Fibroblast of lung (primary cell): ENCODE data around the gene SYT8. TPM values are rescaled to one million over a fixed set of nuclear protein-coding genes. Genes with fewer than 3 reads are reported as not detected.

ENCODE experiments used
- DNase-seq, 2 donors: peaks; one replicate each; pipeline versions ENCODE4 v3.0.0 to v3.0.0-alpha.2; 2010; ENCODE audit warnings: low read depth in 2 of 2
- H2AFZ ChIP-seq: 2 replicates; pipeline ENCODE4 v1.5.1; 2012; ENCODE audit warnings: low read length, control low read depth, inconsistent platforms
- H3K27ac ChIP-seq: 2 replicates; pipeline ENCODE4 v1.5.1; 2011; ENCODE audit warnings: low read length, control low read depth; ENCODE audit not compliant: insufficient read depth
- H3K27me3 ChIP-seq: 2 replicates; pipeline ENCODE4 v1.5.1; 2011; ENCODE audit warnings: mild to moderate bottlenecking, low read length; ENCODE audit not compliant: control insufficient read depth, insufficient read depth
- H3K36me3 ChIP-seq: 2 replicates; pipeline ENCODE4 v1.5.1; 2011; ENCODE audit warnings: low read length; ENCODE audit not compliant: control insufficient read depth, insufficient read depth
- H3K4me1 ChIP-seq: 2 replicates; pipeline ENCODE4 v1.5.1; 2011; ENCODE audit warnings: low read length; ENCODE audit not compliant: control insufficient read depth, insufficient read depth; ENCODE audit errors: extremely low read depth
- H3K4me2 ChIP-seq: 2 replicates; pipeline ENCODE4 v1.5.1; 2011; ENCODE audit warnings: low read length, control low read depth; ENCODE audit not compliant: insufficient read depth; ENCODE audit errors: extremely low read depth
- H3K4me3 ChIP-seq, 4 experiments: fragments of 200-600 bp in 1 of 4; sonication (generic) in 1 of 4; replicated peaks in 1 of 4; 2 replicates each; pipeline ENCODE4 v1.5.1; 2011 to 2016; ENCODE audit warnings: low read length in 4 of 4, low read depth in 3 of 4, mild to moderate bottlenecking in 3 of 4, control low read depth in 2 of 4, inconsistent platforms in 1 of 4, mixed read lengths in 1 of 4; ENCODE audit not compliant: insufficient read depth in 1 of 4; ENCODE audit errors: control extremely low read depth in 1 of 4
- H3K79me2 ChIP-seq: 2 replicates; pipeline ENCODE4 v1.5.1; 2012; ENCODE audit warnings: mild to moderate bottlenecking, low read length, inconsistent platforms; ENCODE audit not compliant: control insufficient read depth, insufficient read depth
- H3K9ac ChIP-seq: 2 replicates; pipeline ENCODE4 v1.5.1; 2011; ENCODE audit warnings: mild to moderate bottlenecking, low read length, control low read depth; ENCODE audit not compliant: insufficient read depth
- H3K9me3 ChIP-seq: 2 replicates; pipeline ENCODE4 v1.5.1; 2012; ENCODE audit warnings: low read depth, low read length; ENCODE audit not compliant: control insufficient read depth, insufficient read depth
- H4K20me1 ChIP-seq: 2 replicates; pipeline ENCODE4 v1.5.1; 2011; ENCODE audit warnings: low read length; ENCODE audit not compliant: control insufficient read depth, insufficient read depth; ENCODE audit errors: extremely low read depth
- CTCF ChIP-seq, 2 donors: IDR thresholded peaks in 1 of 2; conservative IDR thresholded peaks in 1 of 2; 1 replicate in 1 of 2; 2 replicates in 1 of 2; pipeline ENCODE4 v1.5.1; 2011 to 2012; ENCODE audit warnings: low read length in 2 of 2, control low read depth in 1 of 2, inconsistent platforms in 1 of 2, low read depth in 1 of 2, mild to moderate bottlenecking in 1 of 2
- EZH2 ChIP-seq: IDR thresholded peaks from 2 replicates; pipeline ENCODE4 v1.5.1; 2012; ENCODE audit warnings: low read length, control low read depth, mild to moderate bottlenecking; ENCODE audit errors: missing control alignments
- polyA plus RNA-seq, 2 donors: library from polyadenylated mRNA; depleted of rRNA in 1 of 2; stranded (reverse) in 1 of 2; unstranded in 1 of 2; fragments of >200 nt; gene quantifications; 2 replicates each; pipeline ENCODE4 v1.2.1, GENCODE V29; 2011 to 2012; ENCODE audit warnings: missing spikeins in 1 of 2
- total RNA-seq: library from RNA; depleted of rRNA; stranded (reverse); fragments of >200 nt; gene quantifications from 2 replicates; pipeline ENCODE4 v1.2.1, GENCODE V29; 2014

SYT8 gene
- total and polyA plus RNA-seq, 2 donors (not counting 1 experiment from before 2014, with no cell fraction given) = not detected

- H3K9ac ChIP-seq = no peak overlapping the region
- H4K20me1 ChIP-seq = no peaks in the 10 kb centered on the region
- no peaks in the 10 kb centered on the region for H3K36me3 ChIP-seq
- DNase-seq = no peak
- H3K79me2 ChIP-seq = no peaks in the 10 kb centered on the region
- H3K4me2 ChIP-seq = no peak overlapping the region
- H3K27me3 ChIP-seq = peaks cover 4% of the 10 kb centered on the region
- no peak overlapping the region for H3K27ac ChIP-seq
- TF ChIP-seq CTCF (conservative IDR thresholded peaks at IDR 0.05 in 1 of 2, IDR thresholded peaks at IDR 0.05 in 1 of 2; ENCODE audit: low read depth in 1 of 2, low read length in 2 of 2) (no peak), EZH2 (no peak)
- H3K4me1 ChIP-seq = peaks cover 7% of the 10 kb centered on the region
- no peak overlapping the region for H3K4me3 ChIP-seq
- no peak overlapping the region for H2AFZ ChIP-seq
- H3K9me3 ChIP-seq = no peaks in the 10 kb centered on the region
Measured at GRCh38 chr11:1831338-1832210, 3.2 kb upstream of the SYT8 start.

DNA sequence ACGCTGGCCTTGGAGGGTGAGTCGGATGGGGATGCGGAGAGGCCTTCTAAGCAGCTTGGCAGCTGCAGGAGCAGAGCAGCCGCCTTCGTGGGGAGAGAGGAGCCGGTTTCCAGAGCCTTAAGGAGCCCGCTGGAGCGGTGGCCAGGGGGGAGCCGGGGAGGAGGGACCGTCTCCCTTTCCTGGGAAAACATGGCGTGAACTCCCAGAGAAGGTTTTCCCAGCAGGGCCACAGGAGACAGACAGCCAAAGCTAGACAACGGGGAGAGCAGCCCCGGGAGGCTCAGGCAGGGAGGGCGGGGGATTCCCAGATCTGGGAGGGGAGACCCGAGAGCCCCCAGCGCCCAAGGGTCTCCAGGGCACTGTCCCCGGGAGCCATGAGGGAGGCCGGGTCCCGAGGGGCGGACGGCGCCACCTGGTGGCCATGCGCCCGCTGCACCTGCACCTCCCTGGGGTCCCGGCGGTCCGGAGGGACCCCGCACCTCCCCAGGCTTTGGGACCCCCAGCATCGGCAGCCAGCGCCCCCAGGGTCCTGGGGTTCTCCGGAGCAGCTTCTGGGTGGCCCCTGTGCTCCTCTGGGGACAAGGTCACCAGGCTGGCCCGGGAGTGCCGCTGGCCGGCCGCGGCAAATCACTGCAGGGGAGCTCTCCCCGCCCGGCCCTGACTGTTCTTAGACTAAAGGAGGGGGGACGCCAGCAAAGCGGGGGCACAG lies 2.4 kb upstream of the SYT8 start:
- no peaks in the 10 kb centered on the region for H3K79me2 ChIP-seq
- DNase-seq = peak; percentile 8 to 14
- H4K20me1 ChIP-seq = no peaks in the 10 kb centered on the region
- H3K27me3 ChIP-seq = peaks cover 4% of the 10 kb centered on the region
- TF ChIP-seq CTCF (conservative IDR thresholded peaks at IDR 0.05 in 1 of 2, IDR thresholded peaks at IDR 0.05 in 1 of 2; ENCODE audit: low read depth in 1 of 2, low read length in 2 of 2) (peak; percentile 74 to 85), EZH2 (no peak)
- H2AFZ ChIP-seq = no peak overlapping the region
- no peak overlapping the region for H3K27ac ChIP-seq
- H3K9ac ChIP-seq = no peak overlapping the region
- no peak overlapping the region for H3K4me3 ChIP-seq
- no peak overlapping the region for H3K4me2 ChIP-seq
- H3K4me1 ChIP-seq = no peaks in the 10 kb centered on the region
- no peaks in the 10 kb centered on the region for H3K36me3 ChIP-seq
- H3K9me3 ChIP-seq = no peaks in the 10 kb centered on the region

DNA sequence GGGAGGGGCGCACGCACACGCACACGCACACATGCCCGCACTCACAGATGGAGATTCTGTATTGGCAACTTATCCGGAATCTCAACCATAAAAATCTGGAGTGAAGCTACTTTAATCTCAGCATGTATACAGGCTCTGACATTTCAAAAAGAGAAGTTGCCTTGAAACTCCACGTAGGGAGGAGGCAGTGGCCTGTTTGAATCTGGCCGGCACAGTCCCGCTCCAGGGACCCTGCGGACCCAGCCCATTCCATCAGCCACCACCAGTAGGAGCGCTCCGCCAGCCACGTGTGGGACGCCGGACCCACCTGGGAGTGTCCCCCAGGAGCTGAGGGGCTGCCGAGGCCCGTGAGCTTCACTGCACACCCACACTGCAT lies 1.9 kb upstream of the SYT8 start:
- peaks cover 4% of the 10 kb centered on the region for H3K27me3 ChIP-seq
- no peak overlapping the region for H3K4me3 ChIP-seq
- no peaks in the 10 kb centered on the region for H3K79me2 ChIP-seq
- no peak for DNase-seq
- no peak overlapping the region for H3K9ac ChIP-seq
- no peaks in the 10 kb centered on the region for H4K20me1 ChIP-seq
- H3K4me1 ChIP-seq = no peaks in the 10 kb centered on the region
- no peaks in the 10 kb centered on the region for H3K9me3 ChIP-seq
- no peak overlapping the region for H3K27ac ChIP-seq
- H2AFZ ChIP-seq = no peak overlapping the region
- H3K4me2 ChIP-seq = no peak overlapping the region
- TF ChIP-seq EZH2 (no peak), CTCF (conservative IDR thresholded peaks at IDR 0.05 in 1 of 2, IDR thresholded peaks at IDR 0.05 in 1 of 2; ENCODE audit: low read depth in 1 of 2, low read length in 2 of 2) (no peak)
- no peaks in the 10 kb centered on the region for H3K36me3 ChIP-seq
